ENCODE measurements around the gene RPSA.

GRCh38 chr3:39456159-39456558 lies 49.6 kb downstream of the RPSA start:
- TF ChIP-seq, protein P1, sequence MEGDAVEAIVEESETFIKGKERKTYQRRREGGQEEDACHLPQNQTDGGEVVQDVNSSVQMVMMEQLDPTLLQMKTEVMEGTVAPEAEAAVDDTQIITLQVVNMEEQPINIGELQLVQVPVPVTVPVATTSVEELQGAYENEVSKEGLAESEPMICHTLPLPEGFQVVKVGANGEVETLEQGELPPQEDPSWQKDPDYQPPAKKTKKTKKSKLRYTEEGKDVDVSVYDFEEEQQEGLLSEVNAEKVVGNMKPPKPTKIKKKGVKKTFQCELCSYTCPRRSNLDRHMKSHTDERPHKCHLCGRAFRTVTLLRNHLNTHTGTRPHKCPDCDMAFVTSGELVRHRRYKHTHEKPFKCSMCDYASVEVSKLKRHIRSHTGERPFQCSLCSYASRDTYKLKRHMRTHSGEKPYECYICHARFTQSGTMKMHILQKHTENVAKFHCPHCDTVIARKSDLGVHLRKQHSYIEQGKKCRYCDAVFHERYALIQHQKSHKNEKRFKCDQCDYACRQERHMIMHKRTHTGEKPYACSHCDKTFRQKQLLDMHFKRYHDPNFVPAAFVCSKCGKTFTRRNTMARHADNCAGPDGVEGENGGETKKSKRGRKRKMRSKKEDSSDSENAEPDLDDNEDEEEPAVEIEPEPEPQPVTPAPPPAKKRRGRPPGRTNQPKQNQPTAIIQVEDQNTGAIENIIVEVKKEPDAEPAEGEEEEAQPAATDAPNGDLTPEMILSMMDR (conservative IDR thresholded peaks at IDR 0.05; ENCODE audit: low read depth, low read length) = no peak
- TF ChIP-seq EZH2 (IDR thresholded peaks at IDR 0.05; ENCODE audit: borderline replicate concordance, low read depth, low read length, poor library complexity, severe bottlenecking) = no peak

All from A673 (cell line).